ENCODE results near the gene SYNGR1.

GRCh38 chr22:39434721-39435120 lies 84.9 kb downstream of the SYNGR1 start:
- TF ChIP-seq EZH2 (IDR thresholded peaks at IDR 0.05; ENCODE audit: low read depth, low read length, severe bottlenecking) (no peak), POLR2AphosphoS5 (IDR thresholded peaks at IDR 0.05; ENCODE audit: low read depth, low read length) (no peak), CTBP2 (IDR thresholded peaks at IDR 0.05; ENCODE audit: borderline replicate concordance, insufficient read depth, insufficient read length, low read length) (no peak), SIN3A (conservative IDR thresholded peaks at IDR 0.05 in 1 of 2, IDR thresholded peaks at IDR 0.05 in 1 of 2; ENCODE audit: low read depth in 1 of 2, low read length in 2 of 2) (no peak), CTCF (IDR thresholded peaks at IDR 0.05; ENCODE audit: control extremely low read depth in 1 of 3, insufficient read depth in 1 of 3, low read depth in 1 of 3, low read length in 3 of 3) (no peak), ASH2L (IDR thresholded peaks at IDR 0.05; ENCODE audit: low read length) (no peak), TEAD4 (IDR thresholded peaks at IDR 0.05; ENCODE audit: low read depth, low read length) (no peak), NANOG (IDR thresholded peaks at IDR 0.05; ENCODE audit: insufficient read depth, low read depth, low read length, poor library complexity, severe bottlenecking) (no peak), JUN (IDR thresholded peaks at IDR 0.05; ENCODE audit: low read depth, low read length) (no peak), MAX (IDR thresholded peaks at IDR 0.05) (no peak), HDAC2 (IDR thresholded peaks at IDR 0.05; ENCODE audit: borderline replicate concordance in 1 of 2, low read depth in 2 of 2, low read length in 2 of 2) (no peak), GTF2F1 (IDR thresholded peaks at IDR 0.05; ENCODE audit: borderline replicate concordance, low read depth, low read length) (no peak)
